IMR-90 (cell line): ENCODE results near the gene CDH13. TPM values are rescaled to one million over a fixed set of nuclear protein-coding genes. Genes with fewer than 3 reads are reported as not detected.

Experiments used
- ATAC-seq: fragments of 200-7000 bp; cut with Tn5 transposase; 2 replicates; pipeline ENCODE4 v1.9.1; 2020; ENCODE audit warnings: low read depth, mild to moderate bottlenecking, moderate library complexity
- BruUV-seq: library from RNA; stranded (reverse); fragments of 400-500 nt; replicated peaks from 2 replicates; lab custom pipeline; 2021; lab: Mats Ljungman, UMichigan
- CTCF ChIA-PET: fragments of 300-600 bp; formaldehyde crosslinking; extraction: SDS; loops from one replicate; lab custom pipeline; 2021; ENCODE audit warnings: antibody characterized with exemption; lab: Yijun Ruan, JAX
- POLR2A ChIA-PET: fragments of 300-600 bp; sonication (Branson Sonifier 250); formaldehyde crosslinking; loops from one replicate; lab custom pipeline; 2022; ENCODE audit warnings: antibody characterized with exemption; ENCODE audit not compliant: unreplicated experiment; lab: Charles Lee
- DNase-seq: peaks from one replicate; pipeline ENCODE4 v3.0.0; 2013
- H2AFZ ChIP-seq: replicated peaks from 2 replicates; pipeline ENCODE3; 2013; ENCODE audit warnings: low read length, mild to moderate bottlenecking; ENCODE audit not compliant: poor library complexity
- H2AK5ac ChIP-seq: 2 replicates; pipeline ENCODE4 v1.6.1; 2013; ENCODE audit warnings: low read depth, low read length, inconsistent platforms
- H2AK9ac ChIP-seq: replicated peaks from 2 replicates; pipeline ENCODE3; 2013; ENCODE audit warnings: mild to moderate bottlenecking, low read depth, low read length, moderate library complexity; ENCODE audit not compliant: poor library complexity
- H2BK120ac ChIP-seq: 2 replicates; pipeline ENCODE4 v1.6.1; 2013; ENCODE audit warnings: low read depth, low read length, inconsistent platforms
- H2BK15ac ChIP-seq: 3 replicates; pipeline ENCODE4 v1.6.1; 2013; ENCODE audit warnings: low read depth, low read length, inconsistent platforms
- H2BK20ac ChIP-seq: 2 replicates; pipeline ENCODE4 v1.6.1; 2013; ENCODE audit warnings: low read depth, mild to moderate bottlenecking, inconsistent platforms, low read length, moderate library complexity
- H2BK5ac ChIP-seq: 2 replicates; pipeline ENCODE4 v1.6.1; 2013; ENCODE audit warnings: mild to moderate bottlenecking, low read depth, low read length, inconsistent platforms; ENCODE audit not compliant: poor library complexity, severe bottlenecking
- H3K14ac ChIP-seq: replicated peaks from 2 replicates; pipeline ENCODE4 v1.6.1; 2013; ENCODE audit warnings: low read depth, low read length, inconsistent platforms
- H3K18ac ChIP-seq: 2 replicates; pipeline ENCODE4 v1.6.1; 2013; ENCODE audit warnings: low read depth, low read length, control low read depth
- H3K23ac ChIP-seq: 2 replicates; pipeline ENCODE4 v1.6.1; 2013; ENCODE audit warnings: low read depth, low read length, inconsistent platforms
- H3K27ac ChIP-seq: 2 replicates; pipeline ENCODE4 v1.5.1; 2013; ENCODE audit warnings: mild to moderate bottlenecking, control low read depth, low read length; ENCODE audit not compliant: insufficient read depth
- H3K27me3 ChIP-seq: 2 replicates; pipeline ENCODE4 v1.6.1; 2013; ENCODE audit warnings: low read length; ENCODE audit not compliant: control insufficient read depth, insufficient read depth
- H3K36me3 ChIP-seq: 2 replicates; pipeline ENCODE4 v1.6.1; 2013; ENCODE audit warnings: low read length, mixed read lengths; ENCODE audit not compliant: control insufficient read depth, insufficient read depth
- H3K4ac ChIP-seq: 2 replicates; pipeline ENCODE4 v1.6.1; 2013; ENCODE audit warnings: low read depth, low read length, inconsistent platforms
- H3K4me1 ChIP-seq: 2 replicates; pipeline ENCODE4 v1.6.1; 2013; ENCODE audit warnings: low read length, mixed read lengths; ENCODE audit not compliant: control insufficient read depth, insufficient read depth
- H3K4me2 ChIP-seq: 2 replicates; pipeline ENCODE4 v1.6.1; 2013; ENCODE audit warnings: low read depth, mild to moderate bottlenecking, control low read depth, low read length, moderate library complexity
- H3K4me3 ChIP-seq: 2 replicates; pipeline ENCODE4 v1.5.1; 2013; ENCODE audit warnings: low read depth, mild to moderate bottlenecking, control low read depth, low read length, moderate library complexity; ENCODE audit not compliant: insufficient read depth
- H3K56ac ChIP-seq: 2 replicates; pipeline ENCODE4 v1.6.1; 2013; ENCODE audit warnings: low read length, inconsistent platforms; ENCODE audit not compliant: insufficient read depth; ENCODE audit errors: extremely low read depth
- H3K79me1 ChIP-seq, 2 experiments: 2 replicates each; pipeline ENCODE4 v1.6.1; 2013; ENCODE audit warnings: low read length in 2 of 2, inconsistent platforms in 1 of 2, low read depth in 1 of 2
- H3K9ac ChIP-seq: 2 replicates; pipeline ENCODE4 v1.6.1; 2013; ENCODE audit warnings: low read depth, low read length, control low read depth
- H3K9me1 ChIP-seq: 2 replicates; pipeline ENCODE4 v1.6.1; 2013; ENCODE audit warnings: low read length, inconsistent platforms; ENCODE audit not compliant: insufficient read depth
- H3K9me3 ChIP-seq: 2 replicates; pipeline ENCODE4 v1.6.1; 2013; ENCODE audit warnings: low read length; ENCODE audit not compliant: control insufficient read depth, insufficient read depth
- H4K20me1 ChIP-seq: 2 replicates; pipeline ENCODE4 v1.6.1; 2013; ENCODE audit warnings: low read length, inconsistent platforms; ENCODE audit not compliant: insufficient read depth
- H4K5ac ChIP-seq: 2 replicates; pipeline ENCODE4 v1.6.1; 2013; ENCODE audit warnings: mild to moderate bottlenecking, low read depth, low read length, control low read depth
- H4K8ac ChIP-seq, 2 experiments: 2 replicates each; pipeline ENCODE4 v1.6.1; 2013; ENCODE audit warnings: low read depth in 2 of 2, low read length in 2 of 2, control low read depth in 1 of 2, inconsistent platforms in 1 of 2
- H4K91ac ChIP-seq: 2 replicates; pipeline ENCODE4 v1.6.1; 2013; ENCODE audit warnings: low read depth, low read length, inconsistent platforms; ENCODE audit not compliant: insufficient read depth
- CEBPB ChIP-seq: IDR thresholded peaks from 2 replicates; pipeline ENCODE4 v1.6.1; 2012; ENCODE audit warnings: low read depth, low read length, improper control_type of control experiment
- RAD21 ChIP-seq: IDR thresholded peaks from 2 replicates; pipeline ENCODE4 v1.6.1; 2012; ENCODE audit warnings: low read length, improper control_type of control experiment
- USF2 ChIP-seq: fragments of 150-350 bp; IDR thresholded peaks from 2 replicates; pipeline ENCODE4 v1.6.1; 2017; ENCODE audit warnings: mild to moderate bottlenecking, antibody characterized with exemption, low read length, low read depth
- WGBS, 2 experiments: methylation state at CpG; one replicate each; pipeline versions ENCODE4 v1.1.5 to v1.1.7; 2013; ENCODE audit warnings: missing lambda C conversion rate in 2 of 2; ENCODE audit not compliant: insufficient read length in 1 of 2; ENCODE audit errors: extremely low coverage in 2 of 2; 5-methylcytosine and 5-hydroxymethylcytosine counted together
- dilution Hi-C: fragments of 300-500 bp; cut with HindIII; formaldehyde crosslinking; loops from one replicate; pipeline ENCODE4 v1.14.3; 2018; ENCODE audit warnings: low sequenced_read_pairs; ENCODE audit not compliant: unreplicated experiment
- in situ Hi-C: fragments of 300-500 bp; cut with MboI; formaldehyde crosslinking; loops from 3 replicates; pipeline ENCODE4 v1.14.3; 2019; ENCODE audit warnings: low sequenced_read_pairs, inconsistent platforms, mixed read lengths
- intact Hi-C: fragments of 100-400 bp; cut with micrococcal nuclease; formaldehyde crosslinking; loops from 2 replicates; pipeline ENCODE4 v1.10.0; 2022
- polyA plus RNA-seq, 3 experiments: library from polyadenylated mRNA; depleted of rRNA; stranded (reverse); fragments of >200 nt; gene quantifications; 2 replicates each; pipeline ENCODE4 v1.2.3, GENCODE V29; 2012; ENCODE audit warnings: low replicate concordance in 1 of 3
- total RNA-seq: library from RNA; depleted of rRNA; stranded (reverse); fragments of >200 nt; gene quantifications from 2 replicates; pipeline ENCODE4 v1.2.3, GENCODE V29; 2012

Gene CDH13
- total and polyA plus RNA-seq, 2 of the 4 experiments (the other 2 are of a cell fraction): 61.6 to 74.7 TPM

- no peak overlapping the region for H3K23ac ChIP-seq
- H3K9me3 ChIP-seq: no peaks in the 10 kb centered on the region
- in situ Hi-C loops (no loop called here), dilution Hi-C loops (no loop called here), intact Hi-C loops (no loop called here)
- no peaks in the 10 kb centered on the region; the same call in 1 of the 2 replicates for H3K9me1 ChIP-seq
- CTCF ChIA-PET: interaction anchor here (1.2 kb wide), 1 partner anchor 13 kb away, joined by 3 read pairs; no protein-coding TSS in a partner anchor
- H4K5ac ChIP-seq: no peak overlapping the region
- WGBS, 2 experiments: no CpG with 5 or more reads among the region's 5 CpGs
- BruUV-seq: no TSS peak
- H3K56ac ChIP-seq: no peak overlapping the region
- H2AK9ac ChIP-seq: no peak overlapping the region
- no peak overlapping the region for H3K9ac ChIP-seq
- no peak overlapping the region for H2BK15ac ChIP-seq
- H3K4me1 ChIP-seq: peaks cover 2% of the 10 kb centered on the region; the same call in 1 of the 2 replicates
- H3K27ac ChIP-seq: no peak overlapping the region
- POLR2A ChIA-PET: no interaction called here
- no peak overlapping the region for H2AK5ac ChIP-seq
- no peak overlapping the region for H3K18ac ChIP-seq
- H2BK5ac ChIP-seq: no peak overlapping the region
- no peak overlapping the region for H3K4me3 ChIP-seq
- no peak overlapping the region for H3K4ac ChIP-seq
- no peaks in the 10 kb centered on the region; a peak in 1 of 4 replicates for H3K79me1 ChIP-seq
- H2BK120ac ChIP-seq: no peak overlapping the region
- TF ChIP-seq USF2 (no peak), CEBPB (no peak), RAD21 (no peak)
- H3K27me3 ChIP-seq: no peaks in the 10 kb centered on the region
- no peak overlapping the region for H2BK20ac ChIP-seq
- no peak overlapping the region for H3K14ac ChIP-seq
- H2AFZ ChIP-seq: no peak overlapping the region
- DNase-seq: no peak
- H3K4me2 ChIP-seq: no peak overlapping the region
- H3K36me3 ChIP-seq: no peaks in the 10 kb centered on the region
- no peak overlapping the region for H4K91ac ChIP-seq
- H4K8ac ChIP-seq: no peak overlapping the region
- ATAC-seq: no peak
- H4K20me1 ChIP-seq: no peaks in the 10 kb centered on the region
Measured at GRCh38 chr16:83306961-83307593, 680.3 kb downstream of the CDH13 start.
